GM12864 (cell line): ENCODE measurements around the gene TNFSF13B.
"Not testable (repeated sequence)": the region's sequence is repeated elsewhere in the genome, so short reads cannot be mapped to it uniquely, and the experiment has no call there.

Experiments
- DNase-seq: peaks from one replicate; pipeline ENCODE4 v3.0.0-alpha.2; 2011; ENCODE audit warnings: low read depth
- H3K4me3 ChIP-seq: 2 replicates; pipeline ENCODE4 v1.5.1; 2011; ENCODE audit warnings: mild to moderate bottlenecking, low read depth, low read length, control low read depth
- TF ChIP-seq, protein P1 (sequence below): IDR thresholded peaks from 2 replicates; pipeline ENCODE4 v1.5.1; 2011; ENCODE audit warnings: low read depth, mild to moderate bottlenecking, moderate library complexity, low read length, control low read depth, inconsistent platforms; ENCODE audit errors: missing control alignments

TNFSF13B gene

DNA sequence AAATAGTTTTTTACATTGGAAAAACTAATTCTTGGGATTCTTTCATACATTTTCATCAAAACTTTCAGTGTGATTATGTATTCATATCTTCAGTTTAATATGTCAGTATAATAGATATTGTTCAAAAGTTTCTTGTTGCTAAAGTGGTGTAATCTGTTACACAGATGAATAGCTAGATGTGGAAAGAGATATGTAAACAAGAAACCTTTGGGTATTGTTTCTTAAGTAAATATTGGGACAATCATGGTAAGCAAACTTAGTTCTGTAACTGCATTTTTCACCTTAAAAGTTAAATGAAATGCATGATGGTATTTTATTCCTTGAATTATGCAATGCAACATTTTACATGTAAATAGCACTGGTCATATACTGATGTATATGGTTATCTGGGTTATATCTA, 39.1 kb upstream of the TNFSF13B start:
- DNase-seq = no peak
- TF ChIP-seq, protein P1, sequence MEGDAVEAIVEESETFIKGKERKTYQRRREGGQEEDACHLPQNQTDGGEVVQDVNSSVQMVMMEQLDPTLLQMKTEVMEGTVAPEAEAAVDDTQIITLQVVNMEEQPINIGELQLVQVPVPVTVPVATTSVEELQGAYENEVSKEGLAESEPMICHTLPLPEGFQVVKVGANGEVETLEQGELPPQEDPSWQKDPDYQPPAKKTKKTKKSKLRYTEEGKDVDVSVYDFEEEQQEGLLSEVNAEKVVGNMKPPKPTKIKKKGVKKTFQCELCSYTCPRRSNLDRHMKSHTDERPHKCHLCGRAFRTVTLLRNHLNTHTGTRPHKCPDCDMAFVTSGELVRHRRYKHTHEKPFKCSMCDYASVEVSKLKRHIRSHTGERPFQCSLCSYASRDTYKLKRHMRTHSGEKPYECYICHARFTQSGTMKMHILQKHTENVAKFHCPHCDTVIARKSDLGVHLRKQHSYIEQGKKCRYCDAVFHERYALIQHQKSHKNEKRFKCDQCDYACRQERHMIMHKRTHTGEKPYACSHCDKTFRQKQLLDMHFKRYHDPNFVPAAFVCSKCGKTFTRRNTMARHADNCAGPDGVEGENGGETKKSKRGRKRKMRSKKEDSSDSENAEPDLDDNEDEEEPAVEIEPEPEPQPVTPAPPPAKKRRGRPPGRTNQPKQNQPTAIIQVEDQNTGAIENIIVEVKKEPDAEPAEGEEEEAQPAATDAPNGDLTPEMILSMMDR = no peak

DNA sequence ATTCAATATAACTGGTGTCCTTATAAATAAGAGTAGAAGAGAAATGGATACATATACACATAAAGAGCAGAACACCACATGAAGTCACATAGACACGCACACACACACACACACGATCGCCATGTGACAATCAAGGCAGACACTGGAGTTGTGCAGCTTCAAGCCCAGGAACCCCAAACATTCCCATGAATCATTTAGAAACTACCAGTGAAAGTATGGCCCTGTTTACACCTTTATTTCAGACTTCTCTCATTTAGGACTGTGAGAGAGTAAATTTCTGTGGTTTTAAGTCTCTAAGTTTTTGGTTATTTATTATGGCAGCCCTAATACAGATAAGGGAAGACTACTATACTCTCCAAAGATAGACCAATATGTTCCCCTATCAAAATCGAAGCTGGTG, 20.4 kb upstream of the TNFSF13B start:
- no peak overlapping the region for H3K4me3 ChIP-seq
- no peak for DNase-seq
- TF ChIP-seq, protein P1 = no peak

More for the DNA sequence above, 39.1 kb upstream of the TNFSF13B start:
- no peak overlapping the region for H3K4me3 ChIP-seq

DNA sequence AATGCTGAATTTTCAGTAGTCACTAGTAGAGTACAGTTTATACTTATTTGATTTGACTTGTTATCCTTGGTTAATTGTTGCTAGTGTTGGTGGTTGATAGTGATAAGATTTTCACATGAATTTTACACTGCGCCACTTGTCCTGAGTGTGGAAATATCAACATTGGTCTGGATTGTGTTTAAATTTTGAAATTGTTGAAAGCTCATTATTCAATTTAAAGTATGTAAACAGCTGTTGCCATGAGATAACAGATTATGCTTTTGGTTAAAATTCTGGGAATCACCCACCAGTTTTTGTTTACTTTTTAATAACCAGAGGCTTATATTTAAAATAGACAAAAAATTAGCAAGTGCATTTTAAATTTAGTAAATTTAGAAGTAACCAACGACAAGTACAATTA, 12.3 kb upstream of the TNFSF13B start:
- no peak overlapping the region for H3K4me3 ChIP-seq
- no peak for DNase-seq
- TF ChIP-seq, protein P1 = no peak

DNA sequence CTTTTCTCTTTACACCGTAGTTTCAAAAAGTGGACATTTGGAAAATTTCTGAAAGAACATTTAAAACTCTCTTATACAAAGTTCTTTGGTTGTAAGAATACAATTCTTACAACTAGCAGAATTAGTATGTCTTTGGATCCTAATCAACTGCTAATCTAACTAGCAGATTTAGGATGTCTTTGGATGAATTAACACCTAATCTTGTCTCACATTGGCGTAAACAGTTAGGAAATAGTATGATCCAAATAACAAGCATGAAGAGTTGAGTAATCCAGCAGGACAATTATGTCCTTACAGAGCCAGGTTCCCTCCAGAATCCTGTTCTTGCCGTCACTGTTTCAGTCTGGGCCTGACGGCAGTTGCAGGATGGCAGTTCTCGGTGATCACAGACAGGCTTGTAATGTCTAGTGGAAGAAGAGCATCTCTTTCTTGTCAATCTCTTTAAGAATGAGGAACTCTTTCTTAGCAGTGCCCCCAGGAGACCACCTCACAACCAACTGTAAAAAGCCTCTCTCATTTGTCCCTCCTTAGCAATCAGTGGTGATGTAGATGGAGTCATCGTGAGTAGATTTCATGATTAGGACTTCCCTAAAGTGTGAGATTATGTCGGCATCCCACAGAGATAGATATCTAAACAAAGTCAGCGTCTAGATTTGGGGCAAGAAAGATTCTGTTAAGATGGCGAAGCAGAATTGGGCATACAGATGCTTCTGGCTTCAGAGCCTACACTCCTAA, 5.7 kb upstream of the TNFSF13B start:
- TF ChIP-seq, protein P1 = no peak
- no peak overlapping the region for H3K4me3 ChIP-seq
- no peak for DNase-seq

DNA sequence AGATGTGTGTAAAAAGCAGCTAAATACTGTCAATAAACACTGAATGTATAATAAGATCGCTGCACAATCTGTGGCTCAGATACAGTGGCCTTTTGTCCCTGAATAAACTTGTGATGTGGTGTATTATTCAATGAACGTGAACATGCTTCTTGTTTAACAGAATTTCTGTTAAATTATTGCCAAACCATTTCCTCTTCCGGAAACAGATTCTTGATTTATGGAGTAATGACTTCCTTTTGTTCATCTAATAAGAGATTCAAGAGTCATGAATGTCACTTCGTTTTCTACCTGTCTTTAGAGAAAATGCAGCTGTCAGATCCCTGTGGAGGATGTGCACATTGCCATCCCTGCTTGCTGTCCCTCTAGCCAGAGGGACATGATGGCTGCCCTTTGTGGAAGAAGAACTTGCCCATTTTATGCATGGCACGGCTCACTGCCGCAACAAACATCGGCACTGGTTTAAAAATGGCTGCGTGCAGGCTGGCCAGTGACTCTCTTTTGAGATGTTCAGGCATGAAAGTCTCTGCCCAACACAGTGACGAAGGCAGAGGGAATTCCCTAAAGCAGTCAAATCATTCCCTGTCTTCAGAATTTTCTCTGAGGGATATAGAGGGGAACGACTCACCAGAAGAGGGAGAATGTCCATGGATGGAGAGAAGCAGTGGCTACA, 3.1 kb upstream of the TNFSF13B start:
- TF ChIP-seq, protein P1 = no peak
- no peak for DNase-seq
- H3K4me3 ChIP-seq = no peak overlapping the region

DNA sequence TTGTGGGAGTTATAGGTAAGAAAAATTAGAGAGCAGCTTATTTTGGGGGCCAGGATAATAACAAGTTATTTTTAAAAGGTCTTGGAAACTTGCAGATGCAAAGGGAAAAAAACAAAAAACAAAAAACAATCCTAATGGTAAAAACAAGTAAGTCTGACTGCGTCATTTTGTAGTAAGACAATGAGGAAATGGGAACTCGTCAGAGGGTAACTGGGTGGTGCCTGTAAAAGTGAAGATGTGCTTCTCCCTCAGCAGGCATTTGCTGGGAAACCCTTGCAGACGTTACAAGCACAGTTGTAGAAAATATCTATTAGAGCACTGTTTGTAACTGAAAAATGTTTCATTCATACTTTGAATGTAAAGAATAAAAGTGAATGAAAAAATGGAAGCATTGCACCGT, 2.2 kb upstream of the TNFSF13B start:
- no peak overlapping the region for H3K4me3 ChIP-seq
- DNase-seq = no peak
- TF ChIP-seq, protein P1 = no peak

DNA sequence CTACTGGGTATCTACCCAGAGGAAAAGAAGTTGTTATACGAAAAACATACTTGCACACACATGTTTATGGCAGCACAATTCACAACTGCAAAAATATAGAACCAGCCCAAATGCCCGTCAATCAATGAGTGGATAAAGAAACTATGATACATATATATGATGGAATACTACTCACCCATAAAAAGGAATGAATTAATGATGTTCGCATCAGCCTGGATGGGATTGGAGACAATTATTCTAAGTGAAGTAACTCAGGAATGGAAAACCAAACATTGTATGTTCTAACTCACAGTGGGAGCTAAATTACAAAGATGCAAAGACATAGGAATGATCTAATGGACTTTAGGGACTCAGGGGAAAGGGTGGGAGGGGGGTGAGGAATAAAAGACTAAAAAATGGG, 1.7 kb upstream of the TNFSF13B start:
- H3K4me3 ChIP-seq, DNase-seq: not testable (repeated sequence)
